GM18951 (cell line): ENCODE data around the gene GLP2R.
"Not testable (repeated sequence)": the region's sequence is repeated elsewhere in the genome, so short reads cannot be mapped to it uniquely, and the experiment has no call there.

Source experiments
- POLR2A ChIP-seq: IDR thresholded peaks from 4 replicates; pipeline ENCODE4 v1.6.1; 2011; ENCODE audit warnings: mild to moderate bottlenecking; ENCODE audit not compliant: insufficient read length, insufficient read depth; ENCODE audit errors: extremely low read depth
- in situ Hi-C: fragments of 300-500 bp; cut with MboI; formaldehyde crosslinking; loops from one replicate; pipeline ENCODE4 v1.12.0; 2022; ENCODE audit warnings: low sequenced_read_pairs, mixed read lengths, inconsistent platforms; ENCODE audit not compliant: unreplicated experiment

The GLP2R gene, protein sequence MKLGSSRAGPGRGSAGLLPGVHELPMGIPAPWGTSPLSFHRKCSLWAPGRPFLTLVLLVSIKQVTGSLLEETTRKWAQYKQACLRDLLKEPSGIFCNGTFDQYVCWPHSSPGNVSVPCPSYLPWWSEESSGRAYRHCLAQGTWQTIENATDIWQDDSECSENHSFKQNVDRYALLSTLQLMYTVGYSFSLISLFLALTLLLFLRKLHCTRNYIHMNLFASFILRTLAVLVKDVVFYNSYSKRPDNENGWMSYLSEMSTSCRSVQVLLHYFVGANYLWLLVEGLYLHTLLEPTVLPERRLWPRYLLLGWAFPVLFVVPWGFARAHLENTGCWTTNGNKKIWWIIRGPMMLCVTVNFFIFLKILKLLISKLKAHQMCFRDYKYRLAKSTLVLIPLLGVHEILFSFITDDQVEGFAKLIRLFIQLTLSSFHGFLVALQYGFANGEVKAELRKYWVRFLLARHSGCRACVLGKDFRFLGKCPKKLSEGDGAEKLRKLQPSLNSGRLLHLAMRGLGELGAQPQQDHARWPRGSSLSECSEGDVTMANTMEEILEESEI

DNA sequence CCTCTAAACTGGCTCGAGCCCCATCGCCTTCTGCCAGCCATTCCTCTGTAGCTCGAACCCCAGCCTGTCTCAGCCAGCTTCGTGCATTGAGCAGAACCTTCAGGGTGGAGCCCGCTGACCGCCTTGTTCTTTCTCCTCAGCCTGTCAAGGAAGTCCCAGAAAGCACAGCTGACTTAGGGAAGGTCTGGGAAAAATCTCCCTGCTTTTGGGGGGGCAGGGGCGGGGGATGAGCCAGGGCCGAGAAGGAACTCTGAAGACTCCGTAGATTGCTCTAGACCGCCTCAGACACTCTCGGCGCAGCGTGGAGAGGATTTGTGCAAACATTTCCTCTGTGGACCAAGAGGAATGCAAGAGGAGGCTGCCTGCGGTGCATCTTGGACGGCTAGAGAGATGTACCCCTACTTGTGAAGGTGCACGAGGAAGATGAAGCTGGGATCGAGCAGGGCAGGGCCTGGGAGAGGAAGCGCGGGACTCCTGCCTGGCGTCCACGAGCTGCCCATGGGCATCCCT lies at the start of gene GLP2R:
GLP2R (plus strand) TSS at position 284 of the 510 bp plus-strand sequence; CDS start at position 424, 140 bp downstream.
- in situ Hi-C loops: no loop called here

DNA sequence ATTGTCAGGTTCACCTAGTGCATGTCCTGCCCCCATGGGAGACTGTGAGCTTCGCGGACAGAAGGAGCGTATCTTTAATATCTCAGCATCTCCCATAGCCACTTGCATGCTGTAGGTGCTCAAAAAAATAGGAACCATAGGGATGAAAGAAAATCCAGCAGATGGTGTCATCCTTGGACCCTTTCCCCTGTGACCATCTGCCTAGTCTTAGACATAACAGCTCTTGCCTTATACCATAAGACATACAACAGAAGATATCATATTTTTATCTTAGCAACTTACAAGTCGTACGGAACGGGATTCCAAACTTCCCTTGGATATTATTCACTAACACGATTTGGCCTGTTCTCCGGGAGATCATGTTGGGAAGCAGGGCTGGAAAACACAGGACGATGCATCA lies 48.8 kb upstream of the GLP2R start:
- TF ChIP-seq POLR2A: no peak
- in situ Hi-C loops: no loop called here

More for the DNA sequence above, at the start of gene GLP2R:
- TF ChIP-seq POLR2A: no peak

DNA sequence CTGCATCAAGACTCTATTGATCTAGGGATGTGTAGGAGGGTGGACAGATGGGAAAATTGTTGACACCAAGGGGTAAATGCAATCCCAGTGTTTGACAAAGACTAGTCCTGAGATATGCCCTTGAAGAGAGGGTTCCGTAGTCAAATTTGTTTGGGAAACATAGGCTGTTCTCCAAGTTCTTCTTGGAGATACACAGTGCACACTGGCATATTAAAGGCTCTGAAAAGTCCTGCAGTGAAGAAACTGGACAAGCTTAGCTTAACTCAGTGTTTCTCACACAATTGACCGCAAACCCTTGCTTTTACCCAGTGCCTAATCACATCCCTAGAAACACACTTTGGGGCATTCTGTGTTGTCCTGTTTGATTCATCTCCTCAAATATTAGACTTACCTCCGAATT lies 45.2 kb upstream of the GLP2R start:
- in situ Hi-C loops: no loop called here
- TF ChIP-seq POLR2A: no peak

DNA sequence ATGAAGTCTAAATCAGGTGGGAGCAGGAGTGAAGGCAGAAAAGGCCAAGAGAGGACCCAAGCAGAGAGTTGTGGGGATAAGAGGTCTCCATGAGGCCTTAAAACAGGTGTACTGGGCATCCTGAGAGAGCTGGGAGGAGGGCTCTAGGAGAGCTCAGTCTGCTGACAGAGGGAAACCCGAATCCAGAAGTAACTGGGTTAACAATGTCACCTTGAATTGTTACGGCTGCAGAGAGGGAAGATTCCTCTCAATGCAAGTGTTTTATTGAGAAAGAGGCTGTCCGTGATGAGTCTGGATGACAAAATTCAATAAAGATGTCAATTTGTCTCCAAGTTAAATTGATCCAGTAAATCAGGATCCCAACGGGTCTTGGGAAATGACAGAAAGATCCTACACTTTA lies 42.7 kb upstream of the GLP2R start:
- in situ Hi-C loops: no loop called here
- TF ChIP-seq POLR2A: no peak

DNA sequence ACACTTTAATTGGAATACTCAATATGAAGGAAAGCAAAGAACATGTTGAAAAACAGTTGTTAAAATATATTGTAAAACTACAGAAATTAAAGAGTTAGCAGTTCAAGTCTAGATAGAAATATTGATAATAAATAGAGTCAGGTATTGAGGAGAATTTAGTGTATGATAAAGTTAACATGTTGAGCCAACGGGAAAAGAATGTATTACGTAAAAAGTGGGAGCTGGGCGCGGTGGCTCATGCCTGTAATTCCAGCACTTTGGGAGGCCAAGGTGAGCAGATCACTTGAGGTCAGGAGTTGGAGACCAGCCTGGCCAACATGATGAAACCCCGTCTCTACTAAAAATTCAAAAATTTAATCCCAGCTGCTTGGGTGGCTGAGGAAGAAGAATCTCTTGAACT lies 42.3 kb upstream of the GLP2R start:
- in situ Hi-C loops: not testable (repeated sequence)

DNA sequence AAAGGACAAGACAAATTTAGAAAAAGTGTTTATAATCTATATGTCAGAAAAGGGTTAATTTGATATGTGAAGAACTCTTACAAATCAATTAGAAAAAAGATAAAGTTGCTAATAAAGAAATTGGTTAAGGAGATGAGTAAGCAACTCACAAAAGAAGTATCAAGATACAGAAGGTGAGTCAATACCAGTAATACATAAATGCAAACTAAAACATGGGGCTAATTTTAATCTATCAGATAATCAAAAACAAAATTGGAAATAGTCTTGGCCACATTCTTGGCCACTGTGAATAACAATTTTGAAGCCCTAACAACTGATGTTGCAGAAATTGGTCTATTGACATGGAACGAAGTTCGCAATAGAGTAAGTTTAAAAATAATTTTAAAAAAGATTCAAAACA lies 41.2 kb upstream of the GLP2R start:
- TF ChIP-seq POLR2A: no peak
- in situ Hi-C loops: no loop called here

DNA sequence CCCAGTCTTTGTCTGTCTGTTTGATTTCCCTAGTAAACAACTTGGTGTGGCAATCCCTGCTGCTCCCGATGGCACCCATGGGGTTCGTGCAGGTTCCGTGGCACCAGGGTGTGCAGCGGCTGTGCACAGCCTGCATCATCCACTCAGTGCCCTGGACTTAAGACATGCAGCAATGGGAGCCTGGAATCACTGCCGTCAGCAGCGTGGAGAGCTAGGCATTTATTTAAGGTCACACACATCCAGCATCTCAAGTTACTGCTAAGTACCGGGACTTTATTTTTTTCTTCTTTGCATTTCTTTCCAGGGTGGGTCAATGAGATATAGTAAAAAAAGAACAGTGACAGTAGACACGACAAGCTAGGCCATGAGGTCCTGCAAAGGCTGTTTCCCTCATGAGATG lies 37.1 kb upstream of the GLP2R start:
- no peak for TF ChIP-seq POLR2A
- in situ Hi-C loops: no loop called here

DNA sequence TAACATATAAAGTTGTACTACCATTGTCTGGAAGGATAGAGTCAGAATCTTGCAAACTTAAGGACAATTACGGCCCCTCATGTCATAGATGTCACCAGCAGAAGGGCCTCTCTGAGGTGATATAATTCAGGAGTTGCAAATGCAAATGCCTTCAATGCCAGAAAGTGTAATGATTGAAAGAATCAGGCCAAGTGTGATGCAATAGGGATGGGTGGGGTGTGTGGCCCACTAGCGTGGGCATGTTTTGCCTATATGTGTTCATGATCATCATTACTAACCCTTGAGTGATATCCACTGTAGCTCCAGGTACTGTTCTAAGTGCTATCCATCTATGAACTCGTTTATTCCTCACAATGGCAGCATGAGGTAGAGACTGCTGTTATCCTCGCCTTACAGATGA lies 35.4 kb upstream of the GLP2R start:
- in situ Hi-C loops: no loop called here
- no peak for TF ChIP-seq POLR2A

DNA sequence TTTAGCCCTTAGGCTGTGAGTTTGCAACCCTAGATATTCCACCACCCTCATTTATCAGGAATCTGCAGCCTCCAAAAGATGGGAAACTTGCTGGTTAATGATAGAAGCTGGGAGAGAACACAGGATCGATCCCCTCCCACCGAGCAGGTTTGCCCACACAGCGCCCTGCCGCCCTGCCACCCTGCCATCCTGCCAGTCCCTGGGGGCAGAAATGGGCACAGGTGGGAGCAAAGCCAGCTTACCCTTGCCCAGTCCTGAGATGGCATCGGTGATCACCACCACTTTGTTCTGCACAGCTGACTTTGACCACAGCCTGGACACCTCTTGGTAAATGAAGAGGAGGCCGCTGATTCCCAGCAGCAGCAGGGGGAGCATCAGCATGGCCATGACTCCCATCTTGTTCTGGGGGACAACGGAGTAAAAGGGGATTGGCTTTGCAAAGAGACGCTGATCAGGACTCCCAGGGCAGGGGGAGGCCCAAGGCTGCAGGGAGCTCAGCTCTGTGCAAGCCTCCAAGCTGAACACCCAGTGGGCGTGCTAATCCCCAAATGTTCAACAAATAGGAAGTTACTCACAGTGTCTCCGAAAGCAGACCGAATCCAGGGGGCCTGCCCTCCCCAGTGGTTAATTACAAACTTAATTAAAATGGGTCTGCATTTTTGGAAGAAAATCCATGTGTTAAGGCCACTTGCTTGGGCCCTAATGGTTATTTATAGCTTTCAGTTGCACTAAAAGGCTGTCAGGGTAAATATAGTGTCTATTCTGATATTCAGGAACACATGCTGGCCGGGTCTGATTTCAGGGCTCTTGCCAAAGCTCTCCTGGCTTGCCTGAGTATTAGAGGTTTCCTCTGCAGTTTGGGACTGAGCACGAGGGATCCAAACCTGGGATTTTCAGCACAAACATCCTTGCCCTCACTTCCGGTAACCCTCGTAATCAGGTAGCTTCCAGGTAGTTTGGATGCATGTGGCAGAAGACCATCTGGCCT lies 34.5 kb upstream of the GLP2R start, which contains the start of gene DHRS7C:
DHRS7C (minus strand) TSS at position 704 of the 988 bp plus-strand sequence; CDS start at position 396, 308 bp downstream.
- in situ Hi-C loops: no loop called here
- no peak for TF ChIP-seq POLR2A

DNA sequence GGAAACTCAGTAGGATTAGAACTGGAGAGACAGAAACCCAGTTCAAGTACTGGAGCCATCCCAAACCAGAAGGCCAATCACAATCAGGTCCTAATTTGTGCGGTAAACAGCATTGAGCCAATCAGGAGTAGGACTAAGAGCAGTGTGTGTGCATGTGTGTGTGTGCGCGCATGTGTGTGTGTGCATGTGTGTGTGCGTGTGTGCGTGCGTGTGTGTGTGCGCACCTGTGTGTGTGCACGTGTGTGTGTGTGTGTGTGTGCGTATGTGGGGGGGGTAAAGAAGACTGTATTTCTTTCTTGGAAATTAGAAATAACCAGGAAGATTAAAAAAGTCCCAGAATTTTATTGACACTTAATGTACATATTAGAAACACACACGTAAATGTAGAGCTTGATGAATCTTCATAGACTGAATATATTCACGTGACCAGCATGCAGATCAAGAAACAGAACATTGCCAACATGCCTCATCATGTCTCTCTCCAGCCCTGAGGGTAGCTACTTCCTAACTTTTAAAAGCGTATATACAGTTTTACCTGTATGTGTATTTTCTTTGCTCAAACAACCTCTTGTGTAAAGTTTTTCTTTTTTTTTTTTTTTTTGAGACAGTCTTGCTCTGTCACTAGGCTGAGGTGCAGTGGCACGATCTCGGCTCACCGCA lies 33.4 kb upstream of the GLP2R start:
- in situ Hi-C loops: no loop called here

DNA sequence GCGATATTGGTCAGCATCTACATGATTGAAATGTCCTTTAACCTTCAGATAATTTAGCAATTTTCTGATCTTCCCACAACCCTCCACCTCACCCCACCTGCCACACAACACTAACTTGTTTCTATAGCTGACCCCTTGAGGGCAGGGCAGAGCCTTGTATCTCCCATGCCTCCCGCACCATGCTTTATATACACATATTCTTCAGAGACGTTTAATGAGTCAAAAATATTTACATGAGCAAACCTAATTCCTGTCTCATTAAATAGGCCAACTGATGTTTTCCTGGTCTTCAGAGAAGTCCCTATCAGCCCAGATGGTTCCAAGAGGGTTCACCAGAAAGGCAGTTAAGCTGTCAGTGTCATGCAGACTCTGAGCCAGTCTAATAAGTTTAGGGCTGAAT lies 27.7 kb upstream of the GLP2R start:
- TF ChIP-seq POLR2A: no peak
- in situ Hi-C loops: no loop called here

More for the DNA sequence above, 33.4 kb upstream of the GLP2R start:
- TF ChIP-seq POLR2A: no peak

DNA sequence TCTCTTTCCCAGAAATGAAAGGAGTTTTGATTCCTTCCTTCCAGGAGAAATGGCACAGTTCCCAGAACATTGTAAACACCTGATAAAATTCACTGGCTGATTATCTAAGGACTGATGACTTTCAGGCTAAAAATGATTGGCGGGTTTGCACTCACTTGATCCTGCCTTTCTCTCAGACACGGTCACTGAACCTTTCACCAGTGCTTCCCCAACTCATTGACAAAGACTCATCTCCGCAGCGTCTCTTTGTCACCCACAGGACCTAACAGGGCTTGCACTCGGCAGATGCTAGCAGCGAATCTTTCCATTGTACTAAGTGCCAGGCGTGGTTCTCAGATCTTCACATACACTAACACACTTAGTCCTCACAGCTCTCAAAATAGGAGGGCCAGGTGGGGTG lies 27.0 kb upstream of the GLP2R start:
- no peak for TF ChIP-seq POLR2A
- in situ Hi-C loops: no loop called here
